ENCODE results near the gene PMEPA1.

Gene PMEPA1

GRCh38 chr20:57746832-57747404 lies 37.1 kb upstream of the PMEPA1 start:
- H3K4me3 ChIP-seq (ENCODE audit: low read depth, low read length): no peak overlapping the region
- DNase-seq (ENCODE audit: low read depth): no peak
- no peak for TF ChIP-seq CTCF (IDR thresholded peaks at IDR 0.05; ENCODE audit: control insufficient read depth, extremely low read depth, insufficient read depth)

DNA sequence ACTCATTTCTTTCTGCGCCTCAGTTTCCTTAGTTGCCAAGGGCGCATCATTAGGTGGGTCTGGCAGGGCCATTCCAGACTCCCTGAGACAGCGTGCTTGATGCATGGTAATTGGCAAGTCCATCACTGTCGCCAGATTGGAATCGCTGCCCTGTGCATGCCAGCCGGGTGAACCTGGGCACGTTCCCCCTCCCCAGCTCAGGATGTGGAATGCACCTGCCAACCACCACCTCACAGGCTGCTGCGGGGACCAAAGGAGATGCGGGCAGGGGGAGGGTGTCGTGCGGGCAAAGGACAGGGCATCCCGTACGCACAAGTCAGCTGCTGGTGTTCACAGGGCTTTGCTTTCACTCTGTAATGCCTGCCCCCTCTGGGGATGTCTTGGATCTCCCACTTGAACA lies 36.4 kb upstream of the PMEPA1 start:
- no peak for DNase-seq (ENCODE audit: low read depth)
- no peak overlapping the region for H3K4me3 ChIP-seq (ENCODE audit: low read depth, low read length)
- TF ChIP-seq CTCF (IDR thresholded peaks at IDR 0.05; ENCODE audit: control insufficient read depth, extremely low read depth, insufficient read depth): no peak

DNA sequence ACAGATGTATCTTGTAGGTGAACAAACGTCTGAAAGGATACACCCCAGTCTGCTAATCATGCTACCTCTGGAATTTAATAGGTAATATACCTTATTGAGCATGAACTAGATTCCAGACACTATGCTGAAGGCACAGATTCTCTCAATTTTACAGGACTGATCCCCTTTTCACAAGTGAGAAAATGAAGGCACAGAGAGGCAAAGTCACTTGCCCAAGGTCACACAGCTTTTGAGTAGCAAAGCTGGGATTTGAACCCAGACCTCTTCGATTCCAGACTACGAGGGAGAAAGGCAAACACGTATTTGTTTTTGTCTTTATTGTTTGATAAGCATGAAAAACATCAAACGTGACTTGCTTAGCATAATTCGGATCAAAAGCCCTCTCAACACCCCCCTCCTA lies 34.4 kb upstream of the PMEPA1 start:
- DNase-seq (ENCODE audit: low read depth): no peak
- no peak for TF ChIP-seq CTCF (IDR thresholded peaks at IDR 0.05; ENCODE audit: control insufficient read depth, extremely low read depth, insufficient read depth)
- no peak overlapping the region for H3K4me3 ChIP-seq (ENCODE audit: low read depth, low read length)

GRCh38 chr20:57743450-57744095 lies 33.8 kb upstream of the PMEPA1 start:
- peak; percentile 79 for DNase-seq (ENCODE audit: low read depth)
- no peak for TF ChIP-seq CTCF (IDR thresholded peaks at IDR 0.05; ENCODE audit: control insufficient read depth, extremely low read depth, insufficient read depth)
- no peak overlapping the region for H3K4me3 ChIP-seq (ENCODE audit: low read depth, low read length)

DNA sequence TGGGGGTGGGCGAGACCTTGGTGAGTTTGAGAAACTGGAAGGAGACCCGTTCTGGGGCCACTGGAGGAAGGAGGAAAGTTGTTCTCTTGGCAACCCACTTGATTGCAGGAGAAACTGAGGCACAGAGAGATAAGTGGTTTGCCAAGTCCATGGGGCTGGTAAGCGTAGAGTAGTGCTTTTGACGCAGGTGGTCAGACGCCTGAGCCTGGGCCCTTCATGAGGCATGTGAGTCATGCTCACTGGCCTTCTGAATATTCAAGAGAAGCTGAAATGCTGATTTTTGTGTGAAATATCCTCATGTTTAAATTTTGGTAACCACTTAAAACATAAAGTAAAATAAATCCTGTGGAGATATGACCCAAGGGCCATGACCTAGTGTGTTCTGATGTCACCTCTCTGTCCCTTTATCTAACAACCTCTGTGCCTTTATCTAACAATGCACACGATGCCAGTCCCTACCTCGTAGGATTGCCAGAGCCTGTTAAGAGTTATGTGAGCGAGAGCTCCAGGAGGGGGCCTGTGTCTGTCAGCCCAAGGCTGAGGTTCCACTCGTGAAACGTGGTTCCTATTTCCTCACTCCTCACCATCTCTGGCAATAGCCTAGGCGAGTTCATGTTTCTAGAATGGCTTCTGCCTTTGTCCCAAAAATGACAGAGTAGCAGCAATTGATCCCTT lies 32.8 kb upstream of the PMEPA1 start:
- TF ChIP-seq CTCF (IDR thresholded peaks at IDR 0.05; ENCODE audit: control insufficient read depth, extremely low read depth, insufficient read depth): no peak
- DNase-seq (ENCODE audit: low read depth): no peak
- no peak overlapping the region for H3K4me3 ChIP-seq (ENCODE audit: low read depth, low read length)

GRCh38 chr20:57738484-57738883 lies 28.7 kb upstream of the PMEPA1 start:
- peak; percentile 25 for DNase-seq (ENCODE audit: low read depth)
- no peak overlapping the region for H3K4me3 ChIP-seq (ENCODE audit: low read depth, low read length)
- no peak for TF ChIP-seq CTCF (IDR thresholded peaks at IDR 0.05; ENCODE audit: control insufficient read depth, extremely low read depth, insufficient read depth)

Data from LNCaP clone FGC (cell line).